ENCODE results near the gene APOL6.

The APOL6 gene

DNA sequence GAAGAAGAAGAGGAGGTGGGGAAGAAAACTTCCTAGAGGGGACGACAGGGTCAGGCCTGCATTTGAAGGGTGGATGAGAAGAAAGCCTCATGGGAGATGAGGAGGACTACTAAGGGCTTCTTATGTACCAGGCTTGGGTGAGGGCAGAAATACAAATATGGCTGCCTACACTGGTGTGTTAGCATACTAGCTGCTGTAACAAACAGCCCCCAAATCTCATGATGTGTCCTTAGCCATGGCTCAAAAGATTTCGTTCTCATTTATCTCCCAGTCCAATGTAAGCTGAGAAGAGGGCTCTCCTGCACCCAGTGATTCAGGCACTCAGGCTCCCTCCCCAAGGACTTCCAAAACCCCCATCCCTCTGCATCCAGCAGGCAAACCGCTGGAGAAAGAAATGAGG is 19.5 kb upstream of the APOL6 start:
- Histone ChIP-seq H3K36me3 (ENCODE audit: control insufficient read depth in 2 of 2, insufficient read depth in 2 of 2, low read length in 2 of 2) (no peaks in the 10 kb centered on the region), H3K27me3 (ENCODE audit: control insufficient read depth in 1 of 2, insufficient read depth in 2 of 2, low read length in 2 of 2) (no peaks in the 10 kb centered on the region), H3K4me1 (ENCODE audit: control insufficient read depth, insufficient read depth, low read length) (peaks cover 18% of the 10 kb centered on the region), H3K9ac (ENCODE audit: low read length in 2 of 2) (no peak overlapping the region), H3K9me3 (ENCODE audit: control insufficient read depth in 2 of 2, low read length in 2 of 2) (no peaks in the 10 kb centered on the region), H3K27ac (ENCODE audit: low read length) (peak overlapping the region; percentile 67), H3K4me3 (ENCODE audit: low read length in 2 of 2) (no peak overlapping the region)

DNA sequence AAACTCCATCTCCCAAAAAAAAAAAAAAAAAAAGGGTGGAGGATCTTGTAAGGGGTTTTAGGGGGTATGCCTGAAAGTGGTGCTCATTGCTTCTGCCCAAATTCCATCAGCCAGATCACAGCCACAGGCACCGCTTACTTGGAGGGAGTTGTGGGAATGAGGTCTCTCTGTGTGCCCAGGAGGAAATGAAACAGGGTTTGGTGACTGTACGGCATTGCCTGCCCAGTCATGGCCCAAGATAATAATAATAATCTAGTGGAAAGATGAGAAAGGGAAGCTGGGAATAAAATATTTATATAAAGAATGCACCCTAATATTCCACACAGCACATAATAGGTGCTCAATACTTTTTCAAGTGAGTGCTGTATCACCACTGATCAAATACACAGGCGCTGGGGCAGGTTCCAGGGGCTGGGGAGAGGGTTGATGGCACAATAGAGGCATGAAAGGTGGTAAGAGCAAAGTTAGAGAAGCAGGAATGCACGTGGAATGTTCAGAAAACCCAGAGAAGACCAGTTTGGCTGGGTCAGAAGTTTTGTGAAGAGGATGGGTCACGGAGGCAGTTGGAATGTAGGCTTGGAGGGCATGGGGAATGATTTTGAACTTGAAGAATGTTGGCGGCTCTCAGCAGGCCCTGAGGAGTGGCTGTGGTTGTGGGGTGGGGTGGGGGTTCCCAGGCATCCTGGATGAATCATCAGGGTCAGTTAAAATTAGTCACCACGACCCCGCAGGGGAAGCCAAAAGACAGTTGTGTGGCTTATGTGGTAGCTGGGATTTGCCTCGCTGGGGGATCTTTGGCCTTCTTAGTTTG is 18.6 kb upstream of the APOL6 start:
- peak overlapping the region; percentile 67 for H3K27ac ChIP-seq (ENCODE audit: low read length)
- no peaks in the 10 kb centered on the region for H3K36me3 ChIP-seq (ENCODE audit: control insufficient read depth in 2 of 2, insufficient read depth in 2 of 2, low read length in 2 of 2)
- H3K4me3 ChIP-seq (ENCODE audit: low read length in 2 of 2), result peak overlapping the region in 1 of 2 donors; percentile 29
- peak overlapping the region in 1 of 2 donors; percentile 21 for H3K9ac ChIP-seq (ENCODE audit: low read length in 2 of 2)
- H3K4me1 ChIP-seq (ENCODE audit: control insufficient read depth, insufficient read depth, low read length), result peaks cover 18% of the 10 kb centered on the region
- H3K9me3 ChIP-seq (ENCODE audit: control insufficient read depth in 2 of 2, low read length in 2 of 2), result no peaks in the 10 kb centered on the region
- no peaks in the 10 kb centered on the region for H3K27me3 ChIP-seq (ENCODE audit: control insufficient read depth in 1 of 2, insufficient read depth in 2 of 2, low read length in 2 of 2)

DNA sequence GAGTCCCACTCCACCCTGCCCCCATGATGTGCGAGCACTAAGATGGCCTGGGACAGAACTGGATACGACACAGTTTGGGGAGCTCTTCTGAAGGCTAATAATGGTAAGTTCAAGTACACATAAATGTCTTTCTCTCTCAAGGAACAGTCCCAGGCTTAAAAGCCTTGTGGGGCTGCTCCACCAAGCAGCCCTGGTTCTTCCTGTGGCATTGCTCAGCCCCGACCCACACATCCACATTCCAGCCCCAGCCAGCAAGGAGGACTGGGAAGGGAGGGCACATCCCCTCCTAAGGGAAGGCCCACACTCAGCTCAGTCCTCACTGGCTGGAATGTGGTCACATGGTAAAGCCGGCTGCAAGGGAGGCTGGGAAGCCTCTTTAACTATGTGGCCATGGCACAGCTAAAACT is 17.9 kb upstream of the APOL6 start:
- Histone ChIP-seq H3K27ac (ENCODE audit: low read length) (no peak overlapping the region), H3K27me3 (ENCODE audit: control insufficient read depth in 1 of 2, insufficient read depth in 2 of 2, low read length in 2 of 2) (no peaks in the 10 kb centered on the region), H3K36me3 (ENCODE audit: control insufficient read depth in 2 of 2, insufficient read depth in 2 of 2, low read length in 2 of 2) (no peaks in the 10 kb centered on the region), H3K9ac (ENCODE audit: low read length in 2 of 2) (no peak overlapping the region), H3K4me3 (ENCODE audit: low read length in 2 of 2) (no peak overlapping the region), H3K4me1 (ENCODE audit: control insufficient read depth, insufficient read depth, low read length) (peaks cover 18% of the 10 kb centered on the region), H3K9me3 (ENCODE audit: control insufficient read depth in 2 of 2, low read length in 2 of 2) (no peaks in the 10 kb centered on the region)

DNA sequence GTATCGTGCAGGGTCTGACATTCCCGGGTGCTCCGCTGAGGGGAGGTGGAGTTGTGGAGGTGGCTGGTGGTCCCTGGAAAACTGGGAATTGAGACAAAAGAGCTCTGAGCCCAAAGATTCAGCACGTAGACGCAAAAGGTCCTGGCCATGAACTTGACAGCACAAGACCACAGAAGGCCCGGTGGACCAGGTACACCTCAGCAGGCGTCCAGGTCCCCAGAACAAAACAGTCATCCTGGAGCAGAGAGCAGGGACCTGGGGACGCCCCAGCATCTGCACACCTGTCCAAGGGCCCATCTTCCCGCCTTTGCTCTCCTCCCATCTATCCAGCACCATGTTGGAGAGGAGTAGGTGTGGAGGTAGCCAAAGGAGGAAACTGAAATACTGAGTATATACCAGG is 17.4 kb upstream of the APOL6 start:
- Histone ChIP-seq H3K4me3 (ENCODE audit: low read length in 2 of 2) (no peak overlapping the region), H3K4me1 (ENCODE audit: control insufficient read depth, insufficient read depth, low read length) (peaks cover 16% of the 10 kb centered on the region), H3K27ac (ENCODE audit: low read length) (no peak overlapping the region), H3K36me3 (ENCODE audit: control insufficient read depth in 2 of 2, insufficient read depth in 2 of 2, low read length in 2 of 2) (no peaks in the 10 kb centered on the region), H3K27me3 (ENCODE audit: control insufficient read depth in 1 of 2, insufficient read depth in 2 of 2, low read length in 2 of 2) (no peaks in the 10 kb centered on the region), H3K9ac (ENCODE audit: low read length in 2 of 2) (no peak overlapping the region), H3K9me3 (ENCODE audit: control insufficient read depth in 2 of 2, low read length in 2 of 2) (no peaks in the 10 kb centered on the region)

DNA sequence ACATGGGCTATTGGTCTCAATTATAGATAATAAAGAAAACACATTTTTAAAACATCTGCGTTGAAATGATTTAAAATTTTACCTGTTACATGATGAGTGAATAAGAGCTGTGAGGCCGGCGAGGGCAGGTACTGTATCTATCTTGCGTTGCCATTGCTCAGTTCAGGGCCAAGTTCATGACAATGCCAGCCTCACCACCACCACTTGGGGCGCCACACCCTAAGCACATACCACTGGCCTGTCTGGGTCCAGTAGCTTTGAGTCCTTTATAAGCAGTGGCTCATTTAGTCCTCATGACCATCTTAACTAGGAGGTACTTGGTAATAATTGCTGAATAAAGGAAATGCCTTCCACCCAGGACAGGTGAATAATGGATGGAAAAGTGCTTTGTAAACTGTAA is 16.6 kb upstream of the APOL6 start:
- H3K9ac ChIP-seq (ENCODE audit: low read length in 2 of 2), result no peak overlapping the region
- no peak overlapping the region for H3K27ac ChIP-seq (ENCODE audit: low read length)
- no peaks in the 10 kb centered on the region for H3K9me3 ChIP-seq (ENCODE audit: control insufficient read depth in 2 of 2, low read length in 2 of 2)
- no peaks in the 10 kb centered on the region for H3K36me3 ChIP-seq (ENCODE audit: control insufficient read depth in 2 of 2, insufficient read depth in 2 of 2, low read length in 2 of 2)
- H3K4me3 ChIP-seq (ENCODE audit: low read length in 2 of 2), result no peak overlapping the region
- no peaks in the 10 kb centered on the region for H3K27me3 ChIP-seq (ENCODE audit: control insufficient read depth in 1 of 2, insufficient read depth in 2 of 2, low read length in 2 of 2)
- peaks cover 15% of the 10 kb centered on the region for H3K4me1 ChIP-seq (ENCODE audit: control insufficient read depth, insufficient read depth, low read length)

DNA sequence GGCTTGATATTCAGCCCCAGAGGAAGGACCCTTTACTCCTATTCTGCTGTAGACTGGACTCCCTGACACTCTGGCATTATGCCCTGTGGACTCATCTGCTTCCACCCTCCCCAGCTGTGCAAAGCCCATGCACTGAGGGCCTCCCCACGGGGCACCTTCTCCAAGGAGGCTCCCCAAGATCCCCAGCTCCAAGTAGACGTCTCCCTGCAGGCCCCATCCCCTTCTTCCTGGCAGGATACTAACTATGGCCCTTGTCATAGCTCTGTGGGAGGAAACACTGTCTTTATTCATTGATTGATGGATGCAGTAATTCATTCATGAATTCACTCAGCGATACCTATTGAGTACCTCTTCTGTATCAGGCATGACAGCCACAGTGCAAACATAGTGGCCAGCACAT is 15.3 kb upstream of the APOL6 start:
- no peak overlapping the region for H3K4me3 ChIP-seq (ENCODE audit: low read length in 2 of 2)
- H3K27me3 ChIP-seq (ENCODE audit: control insufficient read depth in 1 of 2, insufficient read depth in 2 of 2, low read length in 2 of 2), result no peaks in the 10 kb centered on the region
- H3K36me3 ChIP-seq (ENCODE audit: control insufficient read depth in 2 of 2, insufficient read depth in 2 of 2, low read length in 2 of 2), result no peaks in the 10 kb centered on the region
- H3K27ac ChIP-seq (ENCODE audit: low read length), result no peak overlapping the region
- H3K9me3 ChIP-seq (ENCODE audit: control insufficient read depth in 2 of 2, low read length in 2 of 2), result no peaks in the 10 kb centered on the region
- H3K9ac ChIP-seq (ENCODE audit: low read length in 2 of 2), result no peak overlapping the region
- peaks cover 22% of the 10 kb centered on the region for H3K4me1 ChIP-seq (ENCODE audit: control insufficient read depth, insufficient read depth, low read length)

DNA sequence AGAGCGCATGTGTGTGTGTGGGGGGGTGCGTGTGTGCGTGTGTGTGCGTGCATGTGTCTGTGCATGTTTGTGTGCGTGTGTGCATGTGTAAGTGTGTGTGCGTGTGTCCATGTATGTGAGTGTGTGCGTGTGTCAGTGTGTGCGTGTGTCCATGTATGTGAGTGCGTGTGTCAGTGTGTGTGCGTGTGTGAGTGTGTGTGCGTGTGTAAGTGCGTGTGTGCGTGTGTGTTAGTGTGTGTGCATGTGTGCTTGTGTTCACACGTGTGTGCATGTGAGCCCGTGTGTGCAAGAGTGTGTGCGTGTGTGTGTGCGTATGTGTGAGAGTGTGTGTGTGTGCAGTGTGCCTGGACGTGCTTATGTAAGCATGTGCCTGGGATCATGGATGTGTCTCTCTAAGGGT is 14.7 kb upstream of the APOL6 start:
- H3K27me3 ChIP-seq (ENCODE audit: control insufficient read depth in 1 of 2, insufficient read depth in 2 of 2, low read length in 2 of 2), result no peaks in the 10 kb centered on the region
- peaks cover 28% of the 10 kb centered on the region for H3K4me1 ChIP-seq (ENCODE audit: control insufficient read depth, insufficient read depth, low read length)
- H3K9me3 ChIP-seq (ENCODE audit: control insufficient read depth in 2 of 2, low read length in 2 of 2), result no peaks in the 10 kb centered on the region
- no peak overlapping the region for H3K27ac ChIP-seq (ENCODE audit: low read length)
- no peak overlapping the region for H3K9ac ChIP-seq (ENCODE audit: low read length in 2 of 2)
- H3K4me3 ChIP-seq (ENCODE audit: low read length in 2 of 2), result no peak overlapping the region
- no peaks in the 10 kb centered on the region for H3K36me3 ChIP-seq (ENCODE audit: control insufficient read depth in 2 of 2, insufficient read depth in 2 of 2, low read length in 2 of 2)

DNA sequence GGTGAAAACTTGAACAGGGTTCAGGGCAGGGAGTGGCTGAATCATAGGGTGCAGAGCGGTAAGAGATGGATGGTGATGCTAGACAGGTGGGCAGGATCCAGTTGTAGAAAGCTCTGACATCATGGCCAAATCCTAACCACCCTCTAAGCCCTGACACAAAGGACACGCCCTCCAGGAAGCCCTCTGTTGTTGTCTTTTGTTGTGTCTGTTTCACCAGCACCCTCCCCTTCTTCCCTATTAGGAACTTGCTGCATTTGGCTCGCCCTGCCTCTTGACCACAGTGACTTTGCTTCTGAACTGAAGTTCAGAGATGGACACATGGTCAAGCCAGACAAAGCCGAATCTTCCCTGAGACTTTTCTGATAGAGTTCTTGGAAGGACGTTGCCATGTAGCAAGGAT is 14.2 kb upstream of the APOL6 start:
- no peak overlapping the region for H3K27ac ChIP-seq (ENCODE audit: low read length)
- H3K27me3 ChIP-seq (ENCODE audit: control insufficient read depth in 1 of 2, insufficient read depth in 2 of 2, low read length in 2 of 2), result no peaks in the 10 kb centered on the region
- H3K9me3 ChIP-seq (ENCODE audit: control insufficient read depth in 2 of 2, low read length in 2 of 2), result no peaks in the 10 kb centered on the region
- H3K36me3 ChIP-seq (ENCODE audit: control insufficient read depth in 2 of 2, insufficient read depth in 2 of 2, low read length in 2 of 2), result no peaks in the 10 kb centered on the region
- no peak overlapping the region for H3K9ac ChIP-seq (ENCODE audit: low read length in 2 of 2)
- H3K4me3 ChIP-seq (ENCODE audit: low read length in 2 of 2), result no peak overlapping the region
- peaks cover 33% of the 10 kb centered on the region for H3K4me1 ChIP-seq (ENCODE audit: control insufficient read depth, insufficient read depth, low read length)

DNA sequence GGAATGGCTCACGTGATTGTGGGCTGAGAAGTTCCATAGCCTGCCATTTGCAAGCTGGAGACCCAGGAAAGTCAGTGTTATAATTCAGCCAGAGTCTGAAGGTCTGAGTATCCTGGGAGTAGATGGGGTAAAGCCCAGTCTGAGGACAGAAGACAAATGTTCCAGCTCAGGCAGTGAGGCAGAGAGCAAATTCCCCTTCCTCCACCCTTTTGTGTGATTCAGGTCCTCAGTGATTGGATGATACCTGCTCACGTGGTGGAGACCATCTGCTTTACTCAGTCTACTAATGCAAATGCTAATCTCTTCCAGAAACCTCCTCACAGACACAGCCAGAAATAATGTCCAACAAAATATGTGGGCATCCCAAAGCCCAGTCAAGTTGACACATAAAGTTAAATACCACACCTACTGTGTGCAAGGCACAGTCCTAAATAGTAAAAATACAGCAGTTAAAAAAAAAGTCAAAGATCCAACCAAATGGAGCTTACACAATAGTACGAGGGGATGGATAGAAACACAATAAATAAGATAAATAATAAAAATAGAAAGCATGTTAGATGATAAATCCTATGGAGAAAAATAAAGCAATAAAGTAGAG is 13.2 kb upstream of the APOL6 start:
- Histone ChIP-seq H3K4me1 (ENCODE audit: control insufficient read depth, insufficient read depth, low read length) (peaks cover 28% of the 10 kb centered on the region), H3K27me3 (ENCODE audit: control insufficient read depth in 1 of 2, insufficient read depth in 2 of 2, low read length in 2 of 2) (no peaks in the 10 kb centered on the region), H3K9me3 (ENCODE audit: control insufficient read depth in 2 of 2, low read length in 2 of 2) (no peaks in the 10 kb centered on the region), H3K27ac (ENCODE audit: low read length) (no peak overlapping the region), H3K9ac (ENCODE audit: low read length in 2 of 2) (no peak overlapping the region), H3K36me3 (ENCODE audit: control insufficient read depth in 2 of 2, insufficient read depth in 2 of 2, low read length in 2 of 2) (no peaks in the 10 kb centered on the region), H3K4me3 (ENCODE audit: low read length in 2 of 2) (no peak overlapping the region)

DNA sequence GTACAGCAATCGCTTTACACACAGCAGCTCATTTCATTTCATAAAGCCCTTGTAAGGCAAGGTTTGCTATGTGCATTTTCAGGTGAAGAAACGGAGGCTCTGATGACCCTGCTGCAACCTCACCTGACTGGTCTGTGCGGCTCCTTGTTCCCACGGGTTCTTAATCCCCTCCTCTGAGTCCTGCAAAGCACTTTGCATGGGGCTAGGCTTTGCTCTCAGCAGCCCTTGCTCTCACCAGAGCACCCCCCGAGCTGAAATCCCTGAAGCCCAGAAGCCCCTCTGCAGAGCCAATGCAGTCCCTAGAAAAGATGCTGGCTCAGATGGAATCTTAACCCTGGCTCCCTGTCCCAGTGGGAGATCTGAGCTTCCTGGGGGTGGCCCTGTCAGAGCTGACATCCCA is 11.0 kb upstream of the APOL6 start:
- Histone ChIP-seq H3K4me3 (ENCODE audit: low read length in 2 of 2) (no peak overlapping the region), H3K27me3 (ENCODE audit: control insufficient read depth in 1 of 2, insufficient read depth in 2 of 2, low read length in 2 of 2) (no peaks in the 10 kb centered on the region), H3K27ac (ENCODE audit: low read length) (peak overlapping the region; percentile 95), H3K36me3 (ENCODE audit: control insufficient read depth in 2 of 2, insufficient read depth in 2 of 2, low read length in 2 of 2) (no peaks in the 10 kb centered on the region), H3K9ac (ENCODE audit: low read length in 2 of 2) (no peak overlapping the region), H3K9me3 (ENCODE audit: control insufficient read depth in 2 of 2, low read length in 2 of 2) (no peaks in the 10 kb centered on the region), H3K4me1 (ENCODE audit: control insufficient read depth, insufficient read depth, low read length) (peaks cover 26% of the 10 kb centered on the region)

DNA sequence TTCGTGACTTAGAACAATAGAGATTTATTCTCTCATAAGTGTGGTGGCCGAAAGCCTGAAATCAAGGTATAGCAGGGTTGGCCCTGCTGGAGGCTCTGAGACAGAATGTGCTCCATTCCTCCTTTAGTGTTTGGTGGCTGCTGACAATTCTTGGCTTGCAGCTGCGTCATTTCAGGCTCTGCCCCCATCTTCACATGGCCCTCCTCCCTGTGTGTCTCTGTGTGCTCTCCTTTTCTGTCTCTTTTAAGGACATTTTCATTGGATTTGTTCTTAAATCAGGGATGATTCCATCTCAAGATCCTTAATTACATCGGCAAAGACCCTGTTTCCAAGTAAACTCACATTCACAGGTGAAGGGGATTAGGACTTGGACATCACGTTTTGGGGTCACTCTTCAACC is 10.2 kb upstream of the APOL6 start:
- no peaks in the 10 kb centered on the region for H3K9me3 ChIP-seq (ENCODE audit: control insufficient read depth in 2 of 2, low read length in 2 of 2)
- peaks cover 26% of the 10 kb centered on the region for H3K4me1 ChIP-seq (ENCODE audit: control insufficient read depth, insufficient read depth, low read length)
- no peaks in the 10 kb centered on the region for H3K27me3 ChIP-seq (ENCODE audit: control insufficient read depth in 1 of 2, insufficient read depth in 2 of 2, low read length in 2 of 2)
- H3K36me3 ChIP-seq (ENCODE audit: control insufficient read depth in 2 of 2, insufficient read depth in 2 of 2, low read length in 2 of 2), result no peaks in the 10 kb centered on the region
- peak overlapping the region; percentile 5 to 47 for H3K4me3 ChIP-seq (ENCODE audit: low read length in 2 of 2)
- H3K27ac ChIP-seq (ENCODE audit: low read length), result peak overlapping the region; percentile 95
- H3K9ac ChIP-seq (ENCODE audit: low read length in 2 of 2), result peak overlapping the region; percentile 55 to 71

Measured in stomach smooth muscle (tissue), 2 donors.